ENCODE results near the gene LRPAP1. TPM values are rescaled to one million over a fixed set of nuclear protein-coding genes. Genes with fewer than 3 reads are reported as not detected.

The LRPAP1 gene
- total RNA-seq, 4 donors from 2014 or later: 82.6 to 116 (median 109) TPM

- Histone ChIP-seq H3K9me3 (no peaks in the 10 kb centered on the region), H3K27ac (no peak overlapping the region), H3K36me3 (no peaks in the 10 kb centered on the region), H3K4me3 (no peak overlapping the region), H3K27me3 (peaks cover 0 to 14% of the 10 kb centered on the region in 2 donors), H3K4me1 (peaks cover 0 to 24% (median 12%) of the 10 kb centered on the region in 4 donors)
- DNase-seq: peak; percentile 70 to 87 (median 85)
- TF ChIP-seq CTCF (IDR thresholded peaks at IDR 0.05) (peak; percentile 84 to 98 (median 92)), POLR2A (IDR thresholded peaks at IDR 0.05) (no peak)
These were observed 51.6 kb downstream of the LRPAP1 start for GRCh38 chr4:3480528-3481112.

- Histone ChIP-seq H3K27ac (no peak overlapping the region), H3K4me1 (peaks cover 0 to 13% (median 5%) of the 10 kb centered on the region in 4 donors), H3K9me3 (no peaks in the 10 kb centered on the region), H3K4me3 (no peak overlapping the region), H3K36me3 (no peaks in the 10 kb centered on the region), H3K27me3 (peaks cover 0 to 3% of the 10 kb centered on the region in 2 donors)
- DNase-seq: no peak
- TF ChIP-seq POLR2A (IDR thresholded peaks at IDR 0.05) (no peak), CTCF (IDR thresholded peaks at IDR 0.05) (no peak)
These were observed 52.7 kb downstream of the LRPAP1 start for GRCh38 chr4:3479358-3480101.

GRCh38 chr4:3478446-3479357 lies 53.5 kb downstream of the LRPAP1 start:
- Histone ChIP-seq H3K4me1 (peaks cover 0 to 7% (median 0%) of the 10 kb centered on the region in 4 donors), H3K27ac (no peak overlapping the region), H3K27me3 (no peaks in the 10 kb centered on the region), H3K36me3 (no peaks in the 10 kb centered on the region), H3K9me3 (no peaks in the 10 kb centered on the region), H3K4me3 (no peak overlapping the region)
- DNase-seq: no peak
- no peak for TF ChIP-seq CTCF (IDR thresholded peaks at IDR 0.05)
- TF ChIP-seq POLR2A (IDR thresholded peaks at IDR 0.05): no peak

GRCh38 chr4:3477750-3478430 lies 54.3 kb downstream of the LRPAP1 start:
- TF ChIP-seq POLR2A (IDR thresholded peaks at IDR 0.05): no peak
- TF ChIP-seq CTCF (IDR thresholded peaks at IDR 0.05): no peak
- H3K27me3 ChIP-seq: no peaks in the 10 kb centered on the region
- DNase-seq: no peak
- no peak overlapping the region for H3K4me3 ChIP-seq
- H3K9me3 ChIP-seq: no peaks in the 10 kb centered on the region
- H3K4me1 ChIP-seq: peaks cover 0 to 4% (median 0%) of the 10 kb centered on the region in 4 donors
- H3K27ac ChIP-seq: no peak overlapping the region
- H3K36me3 ChIP-seq: no peaks in the 10 kb centered on the region
